Endothelial cell (in vitro differentiated cells): ENCODE measurements around the gene KCNQ2. TPM values are rescaled to one million over a fixed set of nuclear protein-coding genes. Genes with fewer than 3 reads are reported as not detected.

Source experiments
- DNase-seq: peaks from one replicate; pipeline ENCODE4 v3.0.0; 2021; ENCODE audit warnings: low spot score
- H3K27ac Mint-ChIP-seq: one replicate; pipeline ENCODE4 v1.8.0; 2021; ENCODE audit warnings: mixed read lengths, inconsistent platforms; ENCODE audit not compliant: unreplicated experiment
- H3K27me3 Mint-ChIP-seq: one replicate; pipeline ENCODE4 v1.8.0; 2021; ENCODE audit warnings: mild to moderate bottlenecking, moderate library complexity, mixed read lengths, inconsistent platforms; ENCODE audit not compliant: unreplicated experiment
- H3K36me3 Mint-ChIP-seq: one replicate; pipeline ENCODE4 v1.8.0; 2021; ENCODE audit warnings: mild to moderate bottlenecking, low read depth, mixed read lengths, inconsistent platforms; ENCODE audit not compliant: unreplicated experiment
- H3K4me1 Mint-ChIP-seq: one replicate; pipeline ENCODE4 v1.8.0; 2021; ENCODE audit warnings: mild to moderate bottlenecking, mixed read lengths, inconsistent platforms; ENCODE audit not compliant: unreplicated experiment
- H3K4me3 Mint-ChIP-seq: one replicate; pipeline ENCODE4 v1.8.0; 2021; ENCODE audit warnings: mild to moderate bottlenecking, mixed read lengths, inconsistent platforms; ENCODE audit not compliant: unreplicated experiment
- H3K9me3 Mint-ChIP-seq: one replicate; pipeline ENCODE4 v1.8.0; 2021; ENCODE audit warnings: mixed read lengths, inconsistent platforms; ENCODE audit not compliant: unreplicated experiment
- total RNA-seq: library from RNA; stranded (reverse); fragmentation: NEBNext Ultra II Directional; extraction: Animal tissue kit (Norgen Biotek cat#: 25700); gene quantifications from one replicate; pipeline ENCODE4 v1.2.1, GENCODE V29; 2021; ENCODE audit not compliant: unreplicated experiment
- TF ChIP-seq, protein P1 (sequence below): fragments of 200-600 bp; sonication (generic); IDR thresholded peaks from one replicate; pipeline ENCODE4 v1.5.0; 2021; ENCODE audit warnings: antibody characterized with exemption; ENCODE audit not compliant: unreplicated experiment

The KCNQ2 gene
- total RNA-seq, 1 donor from 2014 or later = 3.2 TPM

DNA sequence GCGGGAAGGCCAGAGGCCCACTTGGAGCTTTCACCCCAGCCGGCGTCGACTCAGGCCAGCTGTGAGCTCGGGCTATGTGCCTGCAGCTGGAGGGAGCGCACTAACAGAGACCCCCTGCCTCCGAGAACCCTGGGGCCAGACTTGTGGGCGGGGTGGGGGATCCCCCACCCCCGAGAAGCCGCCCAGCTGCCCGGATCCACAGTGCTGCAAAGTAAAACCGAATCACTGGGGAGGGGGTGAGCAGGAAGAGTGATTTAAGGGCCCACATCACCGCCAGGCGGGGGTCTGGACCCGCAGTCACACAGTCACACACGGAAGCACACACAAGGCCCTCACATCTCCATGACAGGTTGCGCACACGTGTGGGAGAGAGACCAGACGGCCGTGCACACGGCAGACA, 48.7 kb downstream of the KCNQ2 start:
- Mint-ChIP-seq H3K27ac (no peak overlapping the region), H3K27me3 (peaks cover 2% of the 10 kb centered on the region), H3K4me3 (no peak overlapping the region), H3K9me3 (no peaks in the 10 kb centered on the region), H3K36me3 (peaks cover 3% of the 10 kb centered on the region), H3K4me1 (no peaks in the 10 kb centered on the region)
- no peak for DNase-seq
- TF ChIP-seq, protein P1, sequence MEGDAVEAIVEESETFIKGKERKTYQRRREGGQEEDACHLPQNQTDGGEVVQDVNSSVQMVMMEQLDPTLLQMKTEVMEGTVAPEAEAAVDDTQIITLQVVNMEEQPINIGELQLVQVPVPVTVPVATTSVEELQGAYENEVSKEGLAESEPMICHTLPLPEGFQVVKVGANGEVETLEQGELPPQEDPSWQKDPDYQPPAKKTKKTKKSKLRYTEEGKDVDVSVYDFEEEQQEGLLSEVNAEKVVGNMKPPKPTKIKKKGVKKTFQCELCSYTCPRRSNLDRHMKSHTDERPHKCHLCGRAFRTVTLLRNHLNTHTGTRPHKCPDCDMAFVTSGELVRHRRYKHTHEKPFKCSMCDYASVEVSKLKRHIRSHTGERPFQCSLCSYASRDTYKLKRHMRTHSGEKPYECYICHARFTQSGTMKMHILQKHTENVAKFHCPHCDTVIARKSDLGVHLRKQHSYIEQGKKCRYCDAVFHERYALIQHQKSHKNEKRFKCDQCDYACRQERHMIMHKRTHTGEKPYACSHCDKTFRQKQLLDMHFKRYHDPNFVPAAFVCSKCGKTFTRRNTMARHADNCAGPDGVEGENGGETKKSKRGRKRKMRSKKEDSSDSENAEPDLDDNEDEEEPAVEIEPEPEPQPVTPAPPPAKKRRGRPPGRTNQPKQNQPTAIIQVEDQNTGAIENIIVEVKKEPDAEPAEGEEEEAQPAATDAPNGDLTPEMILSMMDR = no peak

DNA sequence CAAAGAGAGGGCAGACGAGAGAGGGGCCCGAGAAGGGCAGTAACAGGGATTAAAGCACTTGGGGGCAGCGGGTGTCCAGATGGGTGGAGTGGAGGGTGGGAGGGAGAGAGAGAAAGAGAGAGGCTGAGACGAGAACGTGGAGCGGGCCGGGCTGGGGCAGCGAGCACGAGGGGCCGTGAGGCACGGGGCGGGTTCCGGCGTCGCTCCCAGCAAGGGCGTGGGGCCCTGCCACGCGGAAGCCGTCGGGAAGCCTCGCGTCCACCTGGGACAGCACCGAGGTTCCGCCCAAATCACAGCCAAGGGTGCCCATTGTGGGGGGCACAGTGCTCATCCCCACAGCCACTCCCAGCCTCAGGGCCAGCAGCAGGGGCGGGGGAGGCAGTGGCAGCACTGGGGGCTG, 49.8 kb downstream of the KCNQ2 start:
- peaks cover 2% of the 10 kb centered on the region for H3K27me3 Mint-ChIP-seq
- H3K4me1 Mint-ChIP-seq = no peaks in the 10 kb centered on the region
- peaks cover 3% of the 10 kb centered on the region for H3K36me3 Mint-ChIP-seq
- H3K9me3 Mint-ChIP-seq = no peaks in the 10 kb centered on the region
- no peak for DNase-seq
- no peak overlapping the region for H3K4me3 Mint-ChIP-seq
- H3K27ac Mint-ChIP-seq = no peak overlapping the region
- TF ChIP-seq, protein P1 = no peak

DNA sequence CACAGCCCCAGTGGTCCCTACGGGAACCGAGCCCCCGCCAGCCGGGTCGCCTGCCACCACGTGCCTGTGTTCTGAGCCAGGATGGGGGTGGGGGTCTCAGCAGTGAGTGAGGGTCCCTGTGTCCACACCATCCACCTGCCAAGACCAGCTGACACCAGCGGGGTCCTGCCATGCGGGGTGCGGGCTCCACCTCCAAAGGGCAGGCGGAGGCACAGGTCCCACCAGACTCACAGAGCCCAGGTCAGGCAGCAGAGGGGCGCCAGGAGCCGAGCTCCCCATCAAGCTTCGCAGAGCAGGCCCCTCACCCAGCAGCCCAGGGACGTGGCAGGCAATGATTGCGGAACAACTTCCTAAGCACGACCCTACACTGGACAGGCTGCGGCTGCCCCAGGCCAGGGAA, 50.5 kb downstream of the KCNQ2 start:
- no peak for DNase-seq
- H3K27ac Mint-ChIP-seq = no peak overlapping the region
- H3K4me1 Mint-ChIP-seq = no peaks in the 10 kb centered on the region
- H3K36me3 Mint-ChIP-seq = peaks cover 3% of the 10 kb centered on the region
- H3K27me3 Mint-ChIP-seq = peaks cover 2% of the 10 kb centered on the region
- H3K4me3 Mint-ChIP-seq = no peak overlapping the region
- TF ChIP-seq, protein P1 = no peak
- H3K9me3 Mint-ChIP-seq = no peaks in the 10 kb centered on the region

DNA sequence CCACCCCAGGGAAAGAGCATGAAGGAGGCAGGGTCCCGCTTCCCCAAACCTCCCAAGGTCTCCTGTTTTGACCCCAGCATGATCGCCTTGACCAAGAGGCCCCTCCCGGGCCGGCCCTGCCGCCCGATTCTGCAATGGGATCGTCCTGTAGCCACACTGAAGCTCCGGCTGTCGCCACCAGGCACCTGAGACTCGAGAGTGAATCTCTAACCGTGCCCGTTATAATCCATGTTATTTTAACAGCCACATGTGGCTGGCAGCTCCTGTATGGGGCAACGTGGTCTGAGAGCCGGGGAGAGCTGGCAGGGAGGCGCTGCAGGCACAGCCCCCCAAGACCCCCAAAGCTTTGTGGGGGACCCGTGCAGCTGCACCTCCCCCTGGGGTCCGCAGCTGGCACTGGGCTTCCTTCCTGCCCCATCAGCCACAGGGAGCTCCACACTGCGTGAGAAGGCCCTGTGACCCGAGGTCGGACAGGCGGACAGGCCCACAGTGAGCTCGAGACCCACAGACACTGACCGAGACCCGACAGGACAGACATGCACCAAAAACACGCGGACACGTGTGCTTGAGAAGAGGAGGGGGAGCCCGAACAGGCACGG, 51.3 kb downstream of the KCNQ2 start:
- Mint-ChIP-seq H3K27me3 (no peaks in the 10 kb centered on the region), H3K4me1 (no peaks in the 10 kb centered on the region), H3K4me3 (no peak overlapping the region), H3K27ac (no peak overlapping the region), H3K36me3 (peaks cover 3% of the 10 kb centered on the region), H3K9me3 (no peaks in the 10 kb centered on the region)
- TF ChIP-seq, protein P1 = no peak
- no peak for DNase-seq

DNA sequence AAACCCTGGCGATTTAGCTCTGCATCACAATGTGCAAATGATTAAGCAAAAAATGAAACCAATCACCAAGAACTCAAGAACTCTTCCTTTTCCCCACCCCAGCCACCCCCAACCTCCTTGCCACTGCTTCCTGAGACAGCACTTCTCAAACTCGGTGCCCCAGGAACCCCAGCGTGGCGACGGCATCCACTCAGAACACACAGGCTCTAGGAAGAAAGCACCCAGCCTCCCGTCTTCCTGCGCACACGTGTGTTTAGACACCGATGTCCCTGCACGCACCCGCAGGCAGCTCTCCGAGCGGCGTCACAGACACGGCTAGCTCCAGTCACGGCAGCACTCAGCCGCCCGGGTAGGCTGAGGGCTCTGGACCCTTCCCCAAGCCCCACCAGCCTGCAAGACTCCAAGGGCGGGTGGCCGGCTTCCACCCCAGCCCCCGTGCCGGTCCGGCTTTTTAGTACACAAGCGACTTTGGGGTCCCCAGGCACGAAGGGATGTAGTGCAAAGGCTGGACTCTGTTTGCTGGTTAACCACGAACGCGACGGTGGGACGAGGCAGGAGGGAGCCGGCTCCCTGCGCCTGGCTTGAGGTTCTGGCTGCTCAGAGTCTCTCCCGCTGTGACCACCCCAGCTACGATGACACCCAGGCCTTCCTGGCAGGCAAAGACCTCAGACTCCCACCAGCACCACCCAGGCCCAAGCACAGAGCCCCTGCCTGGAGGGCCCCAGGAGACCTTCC, 51.9 kb downstream of the KCNQ2 start:
- H3K4me1 Mint-ChIP-seq = no peaks in the 10 kb centered on the region
- no peak overlapping the region for H3K27ac Mint-ChIP-seq
- no peak overlapping the region for H3K4me3 Mint-ChIP-seq
- DNase-seq = no peak
- no peaks in the 10 kb centered on the region for H3K27me3 Mint-ChIP-seq
- H3K36me3 Mint-ChIP-seq = peaks cover 3% of the 10 kb centered on the region
- TF ChIP-seq, protein P1 = no peak
- no peaks in the 10 kb centered on the region for H3K9me3 Mint-ChIP-seq
